ENCODE results near the gene GAB4. TPM values are rescaled to one million over a fixed set of nuclear protein-coding genes. Genes with fewer than 3 reads are reported as not detected.
"Not testable (repeated sequence)": the region's sequence is repeated elsewhere in the genome, so short reads cannot be mapped to it uniquely, and the experiment has no call there.

Gene GAB4
- total and polyA plus RNA-seq, 4 donors, result not detected

GRCh38 chr22:16953206-16954059, 54.6 kb downstream of the GAB4 start:
- Histone ChIP-seq H3K4me3 (no peak overlapping the region), H3K27ac (ENCODE audit: low read depth in 1 of 2, low read length in 1 of 2) (no peak overlapping the region), H3K9me3 (ENCODE audit: control insufficient read depth in 4 of 4, insufficient read depth in 3 of 4, low read length in 3 of 4) (no peaks in the 10 kb centered on the region), H3K9ac (ENCODE audit: insufficient read depth in 1 of 2, low read length in 2 of 2) (no peak overlapping the region), H3K4me1 (ENCODE audit: control insufficient read depth in 5 of 5, insufficient read depth in 5 of 5, low read length in 5 of 5) (no peaks in the 10 kb centered on the region), H3K27me3 (ENCODE audit: control insufficient read depth in 3 of 3, insufficient read depth in 3 of 3, low read length in 2 of 3) (peaks cover 0 to 2% (median 0%) of the 10 kb centered on the region in 3 donors), H3K36me3 (ENCODE audit: control insufficient read depth in 4 of 4, insufficient read depth in 4 of 4, low read length in 4 of 4) (no peaks in the 10 kb centered on the region)
- no peak for ATAC-seq (ENCODE audit: insufficient read depth, low FRiP score)
- no peak for DNase-seq
- WGBS, 2 donors, result 86 to 90% methylated on average over 7 of the region's 7 CpGs
- TF ChIP-seq CTCF (IDR thresholded peaks at IDR 0.05; ENCODE audit: control extremely low read depth, extremely low read depth), result no peak

GRCh38 chr22:16949561-16949960, 58.5 kb downstream of the GAB4 start:
- no peak for TF ChIP-seq CTCF (IDR thresholded peaks at IDR 0.05; ENCODE audit: control extremely low read depth, extremely low read depth)
- Histone ChIP-seq H3K9me3 (ENCODE audit: control insufficient read depth in 4 of 4, insufficient read depth in 3 of 4, low read length in 3 of 4) (no peaks in the 10 kb centered on the region), H3K4me1 (ENCODE audit: control insufficient read depth in 5 of 5, insufficient read depth in 5 of 5, low read length in 5 of 5) (no peaks in the 10 kb centered on the region)

GRCh38 chr22:16937811-16938210, 70.2 kb downstream of the GAB4 start:
- H3K27ac ChIP-seq (ENCODE audit: low read depth in 1 of 2, low read length in 1 of 2), result no peak overlapping the region
- no peaks in the 10 kb centered on the region for H3K9me3 ChIP-seq (ENCODE audit: control insufficient read depth in 4 of 4, insufficient read depth in 3 of 4, low read length in 3 of 4)
- H3K9ac ChIP-seq (ENCODE audit: insufficient read depth in 1 of 2, low read length in 2 of 2), result no peak overlapping the region
- 79 to 85% methylated on average over 5 of the region's 5 CpGs for WGBS, 2 donors
- TF ChIP-seq CTCF (IDR thresholded peaks at IDR 0.05; ENCODE audit: control extremely low read depth, extremely low read depth), result no peak
- no peaks in the 10 kb centered on the region for H3K36me3 ChIP-seq (ENCODE audit: control insufficient read depth in 4 of 4, insufficient read depth in 4 of 4, low read length in 4 of 4)
- peaks cover 0 to 7% (median 0%) of the 10 kb centered on the region in 3 donors for H3K27me3 ChIP-seq (ENCODE audit: control insufficient read depth in 3 of 3, insufficient read depth in 3 of 3, low read length in 2 of 3)
- DNase-seq, result no peak
- H3K4me3 ChIP-seq, result no peak overlapping the region
- H3K4me1 ChIP-seq (ENCODE audit: control insufficient read depth in 5 of 5, insufficient read depth in 5 of 5, low read length in 5 of 5), result no peaks in the 10 kb centered on the region
- ATAC-seq (ENCODE audit: insufficient read depth, low FRiP score), result no peak

More at GRCh38 chr22:16949561-16949960, 58.5 kb downstream of the GAB4 start:
- Histone ChIP-seq H3K27ac (ENCODE audit: low read depth in 1 of 2, low read length in 1 of 2) (no peak overlapping the region), H3K36me3 (ENCODE audit: control insufficient read depth in 4 of 4, insufficient read depth in 4 of 4, low read length in 4 of 4) (no peaks in the 10 kb centered on the region), H3K9ac (ENCODE audit: insufficient read depth in 1 of 2, low read length in 2 of 2) (no peak overlapping the region), H3K4me3 (no peak overlapping the region), H3K27me3 (ENCODE audit: control insufficient read depth in 3 of 3, insufficient read depth in 3 of 3, low read length in 2 of 3) (no peaks in the 10 kb centered on the region)
- ATAC-seq (ENCODE audit: insufficient read depth, low FRiP score) (no peak), DNase-seq (no peak)
- 64% methylated on average over 3 of the region's 3 CpGs for WGBS, 2 donors

GRCh38 chr22:16937209-16937608, 70.8 kb downstream of the GAB4 start:
- H3K4me3 ChIP-seq; H3K4me1 ChIP-seq (ENCODE audit: control insufficient read depth in 5 of 5, insufficient read depth in 5 of 5, low read length in 5 of 5); DNase-seq; H3K27ac ChIP-seq (ENCODE audit: low read depth in 1 of 2, low read length in 1 of 2); H3K9me3 ChIP-seq (ENCODE audit: control insufficient read depth in 4 of 4, insufficient read depth in 3 of 4, low read length in 3 of 4); H3K36me3 ChIP-seq (ENCODE audit: control insufficient read depth in 4 of 4, insufficient read depth in 4 of 4, low read length in 4 of 4); H3K9ac ChIP-seq (ENCODE audit: insufficient read depth in 1 of 2, low read length in 2 of 2); H3K27me3 ChIP-seq (ENCODE audit: control insufficient read depth in 3 of 3, insufficient read depth in 3 of 3, low read length in 2 of 3); ATAC-seq (ENCODE audit: insufficient read depth, low FRiP score): not testable (repeated sequence)
- whole genome bisulfite sequencing, 2 donors, result 93 to 96% methylated on average over 5 of the region's 5 CpGs

All from lung (tissue), 12 donors.